SH-SY5Y (cell line): ENCODE results near the gene MAML1.

Experiments used
- GATA2 ChIP-seq: IDR thresholded peaks from 2 replicates; pipeline ENCODE4 v1.6.1; 2011; ENCODE audit warnings: mild to moderate bottlenecking, low read depth, low read length
- GATA3 ChIP-seq: IDR thresholded peaks from 2 replicates; pipeline ENCODE4 v1.6.1; 2011; ENCODE audit warnings: low read depth, mild to moderate bottlenecking, low read length, moderate library complexity

GRCh38 chr5:179746872-179747271 lies 14.2 kb downstream of the MAML1 start:
- TF ChIP-seq GATA2 (no peak), GATA3 (no peak)
